ENCODE results near the gene KCTD1.

Gene KCTD1

GRCh38 chr18:26526128-26526965 is 22.0 kb downstream of the KCTD1 start:
- H2BK5ac ChIP-seq (ENCODE audit: low read length) = no peak overlapping the region
- DNase-seq (ENCODE audit: low spot score) = no peak
- no peak overlapping the region for H3K18ac ChIP-seq (ENCODE audit: low read length)
- H3K27me3 ChIP-seq (ENCODE audit: control insufficient read depth in 3 of 3, insufficient read depth in 3 of 3, low read depth in 1 of 3, low read length in 3 of 3) = no peaks in the 10 kb centered on the region
- H3K36me3 ChIP-seq (replicated peaks in 1 of 2; ENCODE audit: control insufficient read depth in 2 of 2, insufficient read depth in 2 of 2, low read length in 2 of 2) = peaks cover 0 to 14% of the 10 kb centered on the region in 2 donors
- no peak overlapping the region for H2BK12ac ChIP-seq (ENCODE audit: low read length)
- H2AFZ ChIP-seq (ENCODE audit: low read length) = no peak overlapping the region
- H3K23ac ChIP-seq (ENCODE audit: low read depth, low read length, poor library complexity) = no peak overlapping the region
- H3K4me3 ChIP-seq (ENCODE audit: low read length in 2 of 2) = no peak overlapping the region
- no peaks in the 10 kb centered on the region for H3K79me1 ChIP-seq (ENCODE audit: low read depth, low read length)
- no peaks in the 10 kb centered on the region for H3K9me3 ChIP-seq (replicated peaks in 1 of 2; ENCODE audit: control insufficient read depth in 2 of 2, insufficient read depth in 1 of 2, low read depth in 1 of 2, low read length in 2 of 2)
- H3K9ac ChIP-seq (ENCODE audit: low read depth, low read length, poor library complexity) = no peak overlapping the region
- WGBS, 2 donors (ENCODE audit: extremely low coverage in 2 of 2, insufficient read length in 2 of 2, insufficient replicate concordance in 1 of 2) = no CpG with 5 or more reads among the region's 12 CpGs
- no peak overlapping the region for H2AK5ac ChIP-seq (ENCODE audit: low read depth, low read length)
- H3K4ac ChIP-seq (ENCODE audit: low read length) = no peak overlapping the region
- no peak overlapping the region for H2BK120ac ChIP-seq (ENCODE audit: low read depth, low read length)
- H2BK15ac ChIP-seq (ENCODE audit: low read length) = no peak overlapping the region
- H4K91ac ChIP-seq (ENCODE audit: low read depth, low read length, poor library complexity) = no peak overlapping the region
- peaks cover 0 to 7% of the 10 kb centered on the region in 2 donors for H3K4me1 ChIP-seq (ENCODE audit: control insufficient read depth in 2 of 2, insufficient read depth in 1 of 2, low read depth in 1 of 2, low read length in 2 of 2)
- no peak overlapping the region for H3K4me2 ChIP-seq (ENCODE audit: insufficient read depth, low read length, poor library complexity, severe bottlenecking)
- H4K8ac ChIP-seq (ENCODE audit: low read depth, low read length) = no peak overlapping the region
- H3K14ac ChIP-seq (ENCODE audit: low read length) = no peak overlapping the region
- no peak overlapping the region for H3K27ac ChIP-seq (replicated peaks; ENCODE audit: low read length)

- Histone ChIP-seq H3K36me3 (replicated peaks in 1 of 2; ENCODE audit: control insufficient read depth in 2 of 2, insufficient read depth in 2 of 2, low read length in 2 of 2) (peaks cover 0 to 14% of the 10 kb centered on the region in 2 donors), H2BK5ac (ENCODE audit: low read length) (no peak overlapping the region), H2BK12ac (ENCODE audit: low read length) (no peak overlapping the region), H2AK5ac (ENCODE audit: low read depth, low read length) (no peak overlapping the region), H2BK120ac (ENCODE audit: low read depth, low read length) (no peak overlapping the region), H3K4me2 (ENCODE audit: insufficient read depth, low read length, poor library complexity, severe bottlenecking) (no peak overlapping the region), H3K9me3 (replicated peaks in 1 of 2; ENCODE audit: control insufficient read depth in 2 of 2, insufficient read depth in 1 of 2, low read depth in 1 of 2, low read length in 2 of 2) (no peaks in the 10 kb centered on the region), H3K23ac (ENCODE audit: low read depth, low read length, poor library complexity) (no peak overlapping the region), H3K4ac (ENCODE audit: low read length) (no peak overlapping the region), H4K8ac (ENCODE audit: low read depth, low read length) (no peak overlapping the region), H3K18ac (ENCODE audit: low read length) (no peak overlapping the region), H2AFZ (ENCODE audit: low read length) (no peak overlapping the region), H2BK15ac (ENCODE audit: low read length) (no peak overlapping the region), H3K4me1 (ENCODE audit: control insufficient read depth in 2 of 2, insufficient read depth in 1 of 2, low read depth in 1 of 2, low read length in 2 of 2) (peaks cover 0 to 7% of the 10 kb centered on the region in 2 donors), H3K9ac (ENCODE audit: low read depth, low read length, poor library complexity) (no peak overlapping the region), H3K14ac (ENCODE audit: low read length) (no peak overlapping the region), H3K4me3 (ENCODE audit: low read length in 2 of 2) (no peak overlapping the region), H3K79me1 (ENCODE audit: low read depth, low read length) (no peaks in the 10 kb centered on the region), H3K27me3 (ENCODE audit: control insufficient read depth in 3 of 3, insufficient read depth in 3 of 3, low read depth in 1 of 3, low read length in 3 of 3) (no peaks in the 10 kb centered on the region), H3K27ac (replicated peaks; ENCODE audit: low read length) (no peak overlapping the region), H4K91ac (ENCODE audit: low read depth, low read length, poor library complexity) (no peak overlapping the region)
- WGBS, 2 donors (ENCODE audit: extremely low coverage in 2 of 2, insufficient read length in 2 of 2, insufficient replicate concordance in 1 of 2) = no CpG with 5 or more reads among the region's 4 CpGs
- DNase-seq (ENCODE audit: low spot score) = no peak
These were observed 23.6 kb downstream of the KCTD1 start for GRCh38 chr18:26524504-26525351.

- no peak overlapping the region for H3K27ac ChIP-seq (replicated peaks; ENCODE audit: low read length)
- no peak overlapping the region for H2BK12ac ChIP-seq (ENCODE audit: low read length)
- DNase-seq (ENCODE audit: low spot score) = no peak
- no peak overlapping the region for H3K4ac ChIP-seq (ENCODE audit: low read length)
- H4K91ac ChIP-seq (ENCODE audit: low read depth, low read length, poor library complexity) = no peak overlapping the region
- no peaks in the 10 kb centered on the region for H3K9me3 ChIP-seq (replicated peaks in 1 of 2; ENCODE audit: control insufficient read depth in 2 of 2, insufficient read depth in 1 of 2, low read depth in 1 of 2, low read length in 2 of 2)
- no peak overlapping the region for H3K9ac ChIP-seq (ENCODE audit: low read depth, low read length, poor library complexity)
- no peak overlapping the region for H3K4me2 ChIP-seq (ENCODE audit: insufficient read depth, low read length, poor library complexity, severe bottlenecking)
- H3K18ac ChIP-seq (ENCODE audit: low read length) = no peak overlapping the region
- H4K8ac ChIP-seq (ENCODE audit: low read depth, low read length) = no peak overlapping the region
- H2BK120ac ChIP-seq (ENCODE audit: low read depth, low read length) = no peak overlapping the region
- H2BK15ac ChIP-seq (ENCODE audit: low read length) = no peak overlapping the region
- H2BK5ac ChIP-seq (ENCODE audit: low read length) = no peak overlapping the region
- H3K36me3 ChIP-seq (replicated peaks in 1 of 2; ENCODE audit: control insufficient read depth in 2 of 2, insufficient read depth in 2 of 2, low read length in 2 of 2) = peaks cover 0 to 14% of the 10 kb centered on the region in 2 donors
- H3K4me3 ChIP-seq (ENCODE audit: low read length in 2 of 2) = no peak overlapping the region
- H3K79me1 ChIP-seq (ENCODE audit: low read depth, low read length) = no peaks in the 10 kb centered on the region
- H2AK5ac ChIP-seq (ENCODE audit: low read depth, low read length) = no peak overlapping the region
- H3K23ac ChIP-seq (ENCODE audit: low read depth, low read length, poor library complexity) = no peak overlapping the region
- H3K14ac ChIP-seq (ENCODE audit: low read length) = no peak overlapping the region
- peaks cover 0 to 7% of the 10 kb centered on the region in 2 donors for H3K4me1 ChIP-seq (ENCODE audit: control insufficient read depth in 2 of 2, insufficient read depth in 1 of 2, low read depth in 1 of 2, low read length in 2 of 2)
- H3K27me3 ChIP-seq (ENCODE audit: control insufficient read depth in 3 of 3, insufficient read depth in 3 of 3, low read depth in 1 of 3, low read length in 3 of 3) = no peaks in the 10 kb centered on the region
- no peak overlapping the region for H2AFZ ChIP-seq (ENCODE audit: low read length)
- no CpG with 5 or more reads among the region's 2 CpGs for WGBS, 2 donors (ENCODE audit: extremely low coverage in 2 of 2, insufficient read length in 2 of 2, insufficient replicate concordance in 1 of 2)
These were observed 24.4 kb downstream of the KCTD1 start for GRCh38 chr18:26524002-26524401.

GRCh38 chr18:26521617-26522016 is 26.7 kb downstream of the KCTD1 start:
- no peak overlapping the region for H2AFZ ChIP-seq (ENCODE audit: low read length)
- no peaks in the 10 kb centered on the region for H3K79me1 ChIP-seq (ENCODE audit: low read depth, low read length)
- no peaks in the 10 kb centered on the region for H3K9me3 ChIP-seq (replicated peaks in 1 of 2; ENCODE audit: control insufficient read depth in 2 of 2, insufficient read depth in 1 of 2, low read depth in 1 of 2, low read length in 2 of 2)
- no peak overlapping the region for H3K4ac ChIP-seq (ENCODE audit: low read length)
- H2BK120ac ChIP-seq (ENCODE audit: low read depth, low read length) = no peak overlapping the region
- H3K36me3 ChIP-seq (replicated peaks in 1 of 2; ENCODE audit: control insufficient read depth in 2 of 2, insufficient read depth in 2 of 2, low read length in 2 of 2) = peaks cover 0 to 11% of the 10 kb centered on the region in 2 donors
- no peak overlapping the region for H4K91ac ChIP-seq (ENCODE audit: low read depth, low read length, poor library complexity)
- H3K18ac ChIP-seq (ENCODE audit: low read length) = no peak overlapping the region
- no peak for DNase-seq (ENCODE audit: low spot score)
- no peak overlapping the region for H2BK12ac ChIP-seq (ENCODE audit: low read length)
- WGBS, 2 donors (ENCODE audit: extremely low coverage in 2 of 2, insufficient read length in 2 of 2, insufficient replicate concordance in 1 of 2) = no CpG with 5 or more reads among the region's 4 CpGs
- no peak overlapping the region for H3K23ac ChIP-seq (ENCODE audit: low read depth, low read length, poor library complexity)
- no peaks in the 10 kb centered on the region for H3K27me3 ChIP-seq (ENCODE audit: control insufficient read depth in 3 of 3, insufficient read depth in 3 of 3, low read depth in 1 of 3, low read length in 3 of 3)
- no peak overlapping the region for H2BK15ac ChIP-seq (ENCODE audit: low read length)
- H4K8ac ChIP-seq (ENCODE audit: low read depth, low read length) = no peak overlapping the region
- H3K9ac ChIP-seq (ENCODE audit: low read depth, low read length, poor library complexity) = no peak overlapping the region
- no peak overlapping the region for H3K14ac ChIP-seq (ENCODE audit: low read length)
- H3K27ac ChIP-seq (replicated peaks; ENCODE audit: low read length) = no peak overlapping the region
- no peak overlapping the region for H3K4me2 ChIP-seq (ENCODE audit: insufficient read depth, low read length, poor library complexity, severe bottlenecking)
- H3K4me1 ChIP-seq (ENCODE audit: control insufficient read depth in 2 of 2, insufficient read depth in 1 of 2, low read depth in 1 of 2, low read length in 2 of 2) = peaks cover 0 to 7% of the 10 kb centered on the region in 2 donors
- H3K4me3 ChIP-seq (ENCODE audit: low read length in 2 of 2) = no peak overlapping the region
- no peak overlapping the region for H2AK5ac ChIP-seq (ENCODE audit: low read depth, low read length)
- H2BK5ac ChIP-seq (ENCODE audit: low read length) = no peak overlapping the region
